Inferior parietal cortex (tissue), 1 donor: Measurements from ENCODE around the gene ATMIN.

ENCODE experiments used
- DNase-seq: peaks from one replicate; pipeline ENCODE4 v3.0.0-alpha.2; 2016; ENCODE audit errors: extremely low spot score

The ATMIN gene

GRCh38 chr16:81067166-81067565 is 31.5 kb downstream of the ATMIN start:
- no peak for DNase-seq

- no peak for DNase-seq
Measured at GRCh38 chr16:81069063-81069462, 33.4 kb downstream of the ATMIN start.

DNA sequence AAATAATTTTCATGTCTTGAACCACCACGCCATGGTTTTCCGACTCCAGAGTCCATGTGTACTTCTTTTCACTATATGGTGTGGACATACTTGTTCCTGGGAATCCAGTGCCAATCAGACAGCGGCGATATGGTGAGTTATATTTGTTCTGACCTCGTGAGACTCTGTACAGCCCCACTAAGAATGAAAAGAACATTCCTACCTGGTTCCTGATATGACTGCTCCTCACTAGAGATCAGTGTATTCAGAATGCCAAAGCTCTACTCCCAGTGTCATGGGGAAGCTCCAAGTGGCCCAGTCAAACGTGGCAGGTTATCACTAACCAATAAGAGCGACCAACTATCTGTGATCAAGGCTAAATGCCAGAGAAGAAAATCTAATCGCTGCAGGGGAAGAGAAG is 35.3 kb downstream of the ATMIN start:
- DNase-seq: no peak

- no peak for DNase-seq
Measured at GRCh38 chr16:81071805-81072204, 36.2 kb downstream of the ATMIN start.

GRCh38 chr16:81073560-81074330 is 38.1 kb downstream of the ATMIN start:
- DNase-seq: no peak

GRCh38 chr16:81076566-81077075 is 41.0 kb downstream of the ATMIN start:
- no peak for DNase-seq

DNA sequence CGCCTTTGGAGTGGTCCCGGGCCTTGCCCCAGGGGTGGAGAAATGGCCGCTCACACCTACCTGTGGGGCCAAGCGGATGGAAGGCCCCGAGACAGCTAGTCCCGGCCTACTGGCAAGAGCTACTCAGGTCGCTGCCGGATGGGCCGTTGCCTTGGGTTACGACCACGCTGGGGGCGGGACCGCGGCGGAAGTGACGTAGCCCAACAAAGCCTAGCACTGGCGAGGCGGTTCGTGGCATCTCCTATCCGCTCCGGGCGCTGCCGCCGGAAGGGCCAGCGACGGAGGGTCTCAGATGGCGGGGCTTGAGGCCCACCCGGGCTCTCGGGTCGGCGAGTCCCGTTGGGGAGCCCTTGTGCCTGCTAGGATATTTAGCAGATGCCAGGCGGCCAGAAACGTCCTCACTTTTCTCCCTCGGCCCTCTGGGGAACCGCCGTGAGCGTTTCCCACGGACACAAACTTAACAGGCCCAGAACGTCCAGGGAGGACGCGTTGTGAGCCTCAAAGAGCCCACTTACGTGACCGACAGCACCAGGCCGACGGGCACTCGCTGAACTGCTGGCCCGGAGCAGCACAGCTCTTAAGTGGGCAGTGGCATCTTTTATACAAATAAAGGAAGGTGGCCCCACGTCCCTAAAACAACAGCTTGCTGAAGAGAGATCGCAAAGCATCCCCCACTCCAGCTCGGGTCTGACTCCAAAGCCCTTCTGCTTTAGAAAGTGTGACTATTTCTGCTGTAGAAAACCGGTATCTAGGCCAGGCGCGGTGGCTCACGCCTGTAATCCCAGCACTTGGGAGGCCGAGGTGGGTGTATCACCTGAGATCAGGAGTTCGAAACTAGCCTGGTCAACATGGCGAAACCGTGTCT is 41.7 kb downstream of the ATMIN start, which contains the start of gene C16orf46:
C16orf46 (minus strand) TSS at position 163 of the 865 bp plus-strand sequence. CDS start 13,283 bp downstream, outside the sequence.
- DNase-seq: peak; percentile 98

GRCh38 chr16:81080233-81080632 is 44.6 kb downstream of the ATMIN start:
- DNase-seq: no peak

- no peak for DNase-seq
Measured at GRCh38 chr16:81081014-81081413, 45.4 kb downstream of the ATMIN start.

DNA sequence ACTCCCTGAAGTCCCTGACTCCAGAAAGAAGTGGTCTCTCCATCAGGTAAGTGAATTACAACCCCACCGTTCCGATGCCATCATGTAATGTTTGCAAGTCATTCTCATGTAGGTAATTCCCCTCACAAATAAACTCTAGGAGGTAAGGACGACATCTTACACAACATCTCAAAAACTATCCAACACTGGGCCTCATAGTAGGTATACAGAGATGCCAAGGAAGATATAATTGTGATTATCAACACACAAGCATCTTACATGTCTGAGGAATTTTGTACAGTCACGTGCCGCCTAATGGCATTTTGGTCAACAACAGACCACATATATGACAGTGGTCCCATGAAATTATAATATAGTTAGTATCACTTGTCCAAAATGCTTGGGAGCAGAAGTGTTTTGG is 53.2 kb downstream of the ATMIN start:
- no peak for DNase-seq

- DNase-seq: peak; percentile 25
Measured at GRCh38 chr16:81094771-81095251, 59.2 kb downstream of the ATMIN start.

GRCh38 chr16:81095653-81095952 is 60.0 kb downstream of the ATMIN start:
- DNase-seq: no peak

DNA sequence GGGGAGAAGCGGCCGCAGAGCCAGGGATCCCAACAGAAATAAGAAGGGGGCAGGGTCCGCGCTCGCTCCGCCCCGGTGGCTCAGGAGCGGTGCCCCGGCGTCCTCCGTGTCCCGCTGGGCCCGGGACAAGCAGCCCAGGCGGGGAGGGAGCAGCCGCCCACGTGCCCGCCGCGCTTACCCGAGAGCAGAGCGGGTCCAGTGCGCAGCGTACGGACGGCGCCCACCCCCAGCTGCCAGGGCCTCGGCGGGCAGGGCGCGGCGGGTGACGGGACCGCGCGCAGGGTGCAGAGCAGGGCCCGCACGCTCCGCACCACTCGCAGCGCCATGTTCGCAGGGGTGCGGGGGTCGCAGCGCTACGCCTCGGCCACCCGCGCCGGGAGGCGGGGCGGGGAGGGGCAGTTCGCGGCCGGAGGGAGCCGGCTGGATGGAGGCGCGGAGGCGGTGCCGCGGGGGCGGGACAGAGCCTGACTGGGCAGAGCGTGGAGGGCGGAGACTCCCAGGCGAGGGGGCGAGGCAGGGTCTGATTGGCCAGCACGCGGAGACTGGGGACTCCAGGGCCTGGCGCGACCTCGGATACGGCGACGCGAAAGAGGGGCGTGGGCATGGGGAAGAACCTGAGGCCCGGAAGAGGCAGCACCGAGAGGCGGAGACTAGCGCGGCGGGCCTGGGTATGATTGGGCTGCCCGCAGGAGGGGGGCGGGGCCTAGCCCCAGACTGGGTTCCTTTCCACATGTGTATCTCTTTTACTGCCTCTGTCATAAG is 60.5 kb downstream of the ATMIN start, which contains the start of gene GCSH:
GCSH (minus strand) TSS at position 443 of the 762 bp plus-strand sequence; CDS start at position 326, 117 bp downstream.
- DNase-seq: peak; percentile 98

GRCh38 chr16:81096715-81097208 is 61.1 kb downstream of the ATMIN start:
- no peak for DNase-seq
